PC-9 (cell line): ENCODE data around the gene MDM4. TPM values are rescaled to one million over a fixed set of nuclear protein-coding genes. Genes with fewer than 3 reads are reported as not detected.
"Not testable (repeated sequence)": the region's sequence is repeated elsewhere in the genome, so short reads cannot be mapped to it uniquely, and the experiment has no call there.

Experiments used
- BruUV-seq: library from RNA; stranded (reverse); fragments of 400-500 nt; replicated peaks from 2 replicates; lab custom pipeline; 2021; lab: Mats Ljungman, UMichigan
- CTCF ChIA-PET: fragments of 300-600 bp; sonication (Branson Sonifier 250); formaldehyde crosslinking; loops from one replicate; lab custom pipeline; 2022; ENCODE audit warnings: antibody characterized with exemption; lab: Charles Lee
- POLR2A ChIA-PET: fragments of 300-600 bp; sonication (Branson Sonifier 250); formaldehyde crosslinking; loops from one replicate; lab custom pipeline; 2022; ENCODE audit warnings: antibody characterized with exemption; ENCODE audit not compliant: unreplicated experiment; lab: Charles Lee
- DNase-seq, 2 experiments: peaks; one replicate each; pipeline versions ENCODE4 v3.0.0 to v3.0.0-alpha.2; 2015 to 2022; ENCODE audit warnings: mixed read lengths in 1 of 2
- H2AFZ ChIP-seq: fragments of 200-600 bp; sonication (generic); 2 replicates; pipeline ENCODE4 v1.8.1; 2017; ENCODE audit warnings: antibody characterized with exemption
- H3F3A ChIP-seq: fragments of 200-600 bp; sonication (generic); 2 replicates; pipeline ENCODE4 v1.8.1; 2017; ENCODE audit warnings: antibody characterized with exemption, mild to moderate bottlenecking, low read depth; ENCODE audit not compliant: insufficient read depth
- H3K27ac ChIP-seq: fragments of 200-600 bp; sonication (generic); 2 replicates; pipeline ENCODE4 v1.6.1; 2016; ENCODE audit warnings: mixed run types
- H3K27me3 ChIP-seq: fragments of 200-600 bp; sonication (generic); 2 replicates; pipeline ENCODE4 v1.6.1; 2016; ENCODE audit warnings: low read depth, mixed run types; ENCODE audit not compliant: insufficient read depth
- H3K36me3 ChIP-seq: fragments of 200-600 bp; sonication (generic); 2 replicates; pipeline ENCODE4 v1.6.1; 2016; ENCODE audit warnings: low read depth, mixed run types
- H3K4me1 ChIP-seq: fragments of 200-600 bp; sonication (generic); replicated peaks from 2 replicates; pipeline ENCODE4 v1.6.1; 2016; ENCODE audit warnings: mixed run types; ENCODE audit not compliant: insufficient read depth
- H3K4me2 ChIP-seq: fragments of 200-600 bp; sonication (generic); 2 replicates; pipeline ENCODE4 v1.6.1; 2017; ENCODE audit warnings: mixed run types
- H3K4me3 ChIP-seq: fragments of 200-600 bp; sonication (generic); 2 replicates; pipeline ENCODE4 v1.6.1; 2016; ENCODE audit warnings: mixed run types
- H3K79me2 ChIP-seq: fragments of 200-600 bp; sonication (generic); 2 replicates; pipeline ENCODE4 v1.6.1; 2017; ENCODE audit warnings: low read depth, mixed run types
- H3K9me2 ChIP-seq: fragments of 200-600 bp; sonication (generic); 2 replicates; pipeline ENCODE4 v1.8.1; 2017; ENCODE audit warnings: mild to moderate bottlenecking; ENCODE audit not compliant: insufficient read depth
- H3K9me3 ChIP-seq: fragments of 200-600 bp; sonication (generic); 2 replicates; pipeline ENCODE4 v1.8.1; 2016; ENCODE audit warnings: low read depth; ENCODE audit not compliant: insufficient read depth
- H4K20me1 ChIP-seq: fragments of 200-600 bp; sonication (generic); 2 replicates; pipeline ENCODE4 v1.8.1; 2017; ENCODE audit not compliant: insufficient read depth
- EZH2 ChIP-seq: fragments of 200-600 bp; sonication (generic); IDR thresholded peaks from 2 replicates; pipeline ENCODE4 v1.8.0; 2017; ENCODE audit warnings: antibody characterized with exemption, low read depth
- intact Hi-C: fragments of 100-400 bp; cut with micrococcal nuclease; formaldehyde crosslinking; loops from one replicate; pipeline ENCODE4 v1.10.0; 2022; ENCODE audit not compliant: unreplicated experiment
- total RNA-seq: library from RNA; stranded (reverse); gene quantifications from 2 replicates; pipeline ENCODE4 v1.2.3, GENCODE V29; 2021
- TF ChIP-seq, protein P1 (sequence below): fragments of 200-600 bp; sonication (generic); conservative IDR thresholded peaks from 2 replicates; pipeline ENCODE4 v1.6.1; 2017; ENCODE audit warnings: mixed run types, antibody characterized with exemption, mild to moderate bottlenecking, moderate library complexity

The MDM4 gene
- total RNA-seq, 1 experiment from 2014 or later, result 69.2 TPM

DNA sequence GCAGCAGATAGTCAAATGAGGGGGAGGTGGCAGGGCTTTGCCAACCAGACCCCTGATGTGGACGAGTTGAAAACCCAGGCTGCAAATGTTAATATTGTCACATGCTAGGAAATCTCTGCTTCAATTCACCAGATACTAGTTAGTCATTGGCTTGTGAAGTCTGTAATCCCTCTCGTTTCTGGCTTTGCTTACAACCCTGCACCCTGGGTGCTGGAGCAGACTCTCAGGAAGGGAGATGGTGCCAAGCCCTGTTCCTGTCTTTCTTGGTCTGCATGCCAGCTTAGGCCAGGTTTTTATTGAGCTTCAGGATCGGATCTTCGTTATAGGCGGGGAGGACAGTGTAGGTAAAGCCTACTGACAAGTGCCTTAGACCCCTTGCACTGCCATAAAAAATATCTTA is 53.3 kb downstream of the MDM4 start:
- POLR2A ChIA-PET, result no interaction called here

GRCh38 chr1:204570021-204570420 is 53.8 kb downstream of the MDM4 start:
- H3K9me3 ChIP-seq, H3K4me2 ChIP-seq, H3K9me2 ChIP-seq, intact Hi-C loops, BruUV-seq, H3K79me2 ChIP-seq, H2AFZ ChIP-seq, H3K27me3 ChIP-seq, H3K27ac ChIP-seq, DNase-seq, H3K36me3 ChIP-seq, CTCF ChIA-PET, POLR2A ChIA-PET, H4K20me1 ChIP-seq, H3K4me3 ChIP-seq: not testable (repeated sequence)
- Histone ChIP-seq H3F3A (peaks cover 36% of the 10 kb centered on the region; the same call in 1 of the 2 replicates), H3K4me1 (peaks cover 34% of the 10 kb centered on the region)

More for the DNA sequence above, 53.3 kb downstream of the MDM4 start:
- intact Hi-C loops, result loop anchor here (5.0 to 10.0 kb wide), 2 partner anchors 113 to 365 kb away; no protein-coding TSS in a partner anchor
- H3K4me2 ChIP-seq, result no peak overlapping the region
- no TSS peak for BruUV-seq
- H3K4me1 ChIP-seq, result peaks cover 40% of the 10 kb centered on the region
- no peaks in the 10 kb centered on the region for H3K36me3 ChIP-seq
- no peaks in the 10 kb centered on the region for H3K27me3 ChIP-seq
- DNase-seq, result no peak
- no peaks in the 10 kb centered on the region for H3K9me2 ChIP-seq
- H3K79me2 ChIP-seq, result no peaks in the 10 kb centered on the region
- H3K9me3 ChIP-seq, result peaks cover 9% of the 10 kb centered on the region; the same call in 1 of the 2 replicates
- H3K4me3 ChIP-seq, result no peak overlapping the region
- H2AFZ ChIP-seq, result no peak overlapping the region
- CTCF ChIA-PET, result interaction anchor here (1.1 kb wide), 1 partner anchor 19 kb away, joined by 3 read pairs; no protein-coding TSS in a partner anchor
- no peaks in the 10 kb centered on the region for H4K20me1 ChIP-seq
- no peak overlapping the region for H3K27ac ChIP-seq
- peaks cover 41% of the 10 kb centered on the region; the same call in 1 of the 2 replicates for H3F3A ChIP-seq
- TF ChIP-seq, protein P1, sequence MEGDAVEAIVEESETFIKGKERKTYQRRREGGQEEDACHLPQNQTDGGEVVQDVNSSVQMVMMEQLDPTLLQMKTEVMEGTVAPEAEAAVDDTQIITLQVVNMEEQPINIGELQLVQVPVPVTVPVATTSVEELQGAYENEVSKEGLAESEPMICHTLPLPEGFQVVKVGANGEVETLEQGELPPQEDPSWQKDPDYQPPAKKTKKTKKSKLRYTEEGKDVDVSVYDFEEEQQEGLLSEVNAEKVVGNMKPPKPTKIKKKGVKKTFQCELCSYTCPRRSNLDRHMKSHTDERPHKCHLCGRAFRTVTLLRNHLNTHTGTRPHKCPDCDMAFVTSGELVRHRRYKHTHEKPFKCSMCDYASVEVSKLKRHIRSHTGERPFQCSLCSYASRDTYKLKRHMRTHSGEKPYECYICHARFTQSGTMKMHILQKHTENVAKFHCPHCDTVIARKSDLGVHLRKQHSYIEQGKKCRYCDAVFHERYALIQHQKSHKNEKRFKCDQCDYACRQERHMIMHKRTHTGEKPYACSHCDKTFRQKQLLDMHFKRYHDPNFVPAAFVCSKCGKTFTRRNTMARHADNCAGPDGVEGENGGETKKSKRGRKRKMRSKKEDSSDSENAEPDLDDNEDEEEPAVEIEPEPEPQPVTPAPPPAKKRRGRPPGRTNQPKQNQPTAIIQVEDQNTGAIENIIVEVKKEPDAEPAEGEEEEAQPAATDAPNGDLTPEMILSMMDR, result no peak
- TF ChIP-seq EZH2, result no peak

DNA sequence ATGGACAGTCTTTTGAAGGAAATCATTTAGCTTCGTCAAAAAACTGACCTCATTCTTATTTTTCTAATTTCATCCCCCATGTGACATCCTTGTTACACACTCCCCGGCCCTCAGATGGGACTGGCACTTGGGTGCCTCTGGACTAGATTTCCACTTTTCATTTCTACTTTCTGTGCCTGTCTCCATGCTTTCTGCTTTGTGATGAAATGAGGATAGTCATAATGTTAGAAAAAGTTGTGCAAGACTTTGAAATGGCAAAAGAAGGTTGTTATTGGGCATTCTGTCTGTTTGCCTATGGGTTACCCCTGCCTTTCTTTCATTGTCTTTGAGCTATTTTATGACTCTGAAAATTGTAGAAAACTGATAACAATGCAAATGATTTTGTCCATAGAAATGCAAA is 54.9 kb downstream of the MDM4 start:
- no peak overlapping the region for H3K4me3 ChIP-seq
- no TSS peak for BruUV-seq
- no peaks in the 10 kb centered on the region for H4K20me1 ChIP-seq
- no peak for DNase-seq
- H2AFZ ChIP-seq, result no peak overlapping the region
- no peaks in the 10 kb centered on the region for H3K9me2 ChIP-seq
- H3K27ac ChIP-seq, result no peak overlapping the region
- ChIA-PET CTCF (no interaction called here), POLR2A (no interaction called here)
- H3F3A ChIP-seq, result peaks cover 24% of the 10 kb centered on the region; the same call in 1 of the 2 replicates
- peaks cover 9% of the 10 kb centered on the region; the same call in 1 of the 2 replicates for H3K9me3 ChIP-seq
- no peaks in the 10 kb centered on the region for H3K79me2 ChIP-seq
- TF ChIP-seq, protein P1, result no peak
- no peak for TF ChIP-seq EZH2
- H3K27me3 ChIP-seq, result no peaks in the 10 kb centered on the region
- H3K4me2 ChIP-seq, result no peak overlapping the region
- H3K4me1 ChIP-seq, result peaks cover 23% of the 10 kb centered on the region
- no peaks in the 10 kb centered on the region for H3K36me3 ChIP-seq
- intact Hi-C loops, result no loop called here

DNA sequence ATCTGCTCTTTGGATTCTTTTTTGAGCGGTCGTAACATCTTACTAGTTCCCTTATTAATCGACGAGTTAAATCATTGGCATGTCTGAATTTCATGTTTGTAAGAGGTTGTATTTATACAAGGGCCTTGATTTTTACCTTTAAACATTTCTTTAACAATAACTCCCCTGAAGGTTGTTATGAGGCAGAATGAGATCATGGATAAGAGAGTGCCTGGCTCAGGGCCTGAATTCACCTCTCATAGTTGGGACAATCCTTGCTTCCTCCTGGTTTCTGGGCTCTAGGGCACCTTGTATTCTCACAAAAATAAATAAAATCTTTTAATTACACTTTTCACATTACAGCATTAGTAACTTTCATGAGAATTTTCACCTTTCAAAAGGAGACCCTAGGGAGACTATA is 55.4 kb downstream of the MDM4 start:
- Histone ChIP-seq H4K20me1 (no peaks in the 10 kb centered on the region), H3F3A (peaks cover 22% of the 10 kb centered on the region; the same call in 1 of the 2 replicates), H3K79me2 (no peaks in the 10 kb centered on the region), H3K4me1 (peaks cover 20% of the 10 kb centered on the region), H3K9me3 (peaks cover 9% of the 10 kb centered on the region; the same call in 1 of the 2 replicates), H3K27me3 (no peaks in the 10 kb centered on the region), H3K4me2 (no peak overlapping the region), H3K4me3 (no peak overlapping the region), H2AFZ (no peak overlapping the region), H3K36me3 (no peaks in the 10 kb centered on the region), H3K27ac (no peak overlapping the region), H3K9me2 (no peaks in the 10 kb centered on the region)
- no TSS peak for BruUV-seq
- no peak for DNase-seq
- TF ChIP-seq, protein P1, result no peak
- no peak for TF ChIP-seq EZH2
- intact Hi-C loops, result no loop called here
- CTCF ChIA-PET, result no interaction called here
- POLR2A ChIA-PET, result no interaction called here
